Stimulated activated CD8-positive, alpha-beta memory T cell treated with anti-CD3 and anti-CD28 coated beads, Interleukin-4, amount 100 ng/mL, for 24 hours (primary cell): ENCODE measurements around the gene BRD9.
"Not testable (repeated sequence)": the region's sequence is repeated elsewhere in the genome, so short reads cannot be mapped to it uniquely, and the experiment has no call there.

Experiments
- DNase-seq: peaks from one replicate; pipeline ENCODE4 v3.0.0-alpha.2; 2020; ENCODE audit warnings: low read depth

Gene BRD9

GRCh38 chr5:892394-893136, at the start of gene BRD9, which contains the start of gene TRIP13:
Gene BRD9, minus strand, starts transcription at chr5:892801. Its CDS starts 144 bp downstream, at chr5:892657.
Gene TRIP13, plus strand, starts transcription at chr5:892884. Its CDS starts 115 bp downstream, at chr5:892999.
- DNase-seq, result peak; percentile 76

DNA sequence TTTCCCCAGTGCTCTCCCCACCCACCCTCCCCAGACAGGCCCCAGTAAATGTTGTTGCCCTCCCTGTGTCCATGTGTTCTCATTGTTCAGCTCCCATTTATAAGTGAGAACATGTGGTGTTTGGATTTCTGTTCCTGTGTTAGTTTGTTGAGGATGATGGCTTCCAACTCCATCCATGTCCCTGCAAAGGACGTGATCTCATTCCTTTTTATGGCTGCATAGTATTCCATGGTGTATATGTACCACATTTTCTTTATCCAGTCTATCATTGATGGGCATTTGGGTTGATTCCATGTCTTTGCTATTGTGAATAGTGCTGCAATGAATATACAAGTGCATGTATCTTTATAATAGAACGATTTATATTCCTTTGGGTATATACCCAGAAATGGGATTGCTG, 48.1 kb upstream of the BRD9 start:
- DNase-seq, result not testable (repeated sequence)

GRCh38 chr5:939368-939767, 46.8 kb upstream of the BRD9 start:
- no peak for DNase-seq

GRCh38 chr5:937151-937924, 44.7 kb upstream of the BRD9 start:
- DNase-seq, result no peak

- DNase-seq, result no peak
Measured at GRCh38 chr5:936149-937144, 43.8 kb upstream of the BRD9 start.

- no peak for DNase-seq
Measured at GRCh38 chr5:935510-936084, 43.0 kb upstream of the BRD9 start.

GRCh38 chr5:934381-934967, 41.9 kb upstream of the BRD9 start:
- DNase-seq, result not testable (repeated sequence)

- not testable (repeated sequence) for DNase-seq
Measured at GRCh38 chr5:933951-934350, 41.4 kb upstream of the BRD9 start.

- DNase-seq, result no peak
Measured at GRCh38 chr5:933251-933861, 40.8 kb upstream of the BRD9 start.

DNA sequence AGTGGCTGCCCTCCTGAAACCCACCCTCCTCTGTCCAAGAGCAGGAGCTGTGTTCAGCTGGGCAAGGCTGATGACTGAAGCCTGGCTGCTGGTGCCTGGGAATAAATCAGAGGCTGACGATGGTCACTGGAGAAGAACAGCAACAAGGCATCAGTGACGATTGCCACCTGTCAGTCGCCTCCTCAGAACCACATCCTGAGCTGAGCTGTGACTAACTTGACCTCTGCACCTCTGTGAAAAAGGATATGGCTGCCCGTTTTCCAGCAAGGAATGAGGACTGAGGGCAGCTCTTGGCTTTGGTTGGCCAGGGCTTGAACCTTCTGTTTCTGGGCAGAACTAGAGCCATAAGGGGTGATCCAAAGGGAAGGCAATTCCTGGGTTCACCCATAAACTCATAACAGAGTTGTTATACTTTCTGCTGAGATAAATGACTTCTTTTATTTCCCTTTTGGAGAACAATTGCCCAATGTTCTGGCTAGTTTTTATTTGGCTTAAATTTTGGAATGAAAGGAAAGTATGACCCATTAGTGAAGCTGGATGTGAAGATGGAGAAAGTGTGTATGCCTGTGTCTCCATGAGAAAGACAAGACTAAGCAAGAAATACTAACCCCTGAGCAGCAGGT, 40.1 kb upstream of the BRD9 start:
- no peak for DNase-seq

DNA sequence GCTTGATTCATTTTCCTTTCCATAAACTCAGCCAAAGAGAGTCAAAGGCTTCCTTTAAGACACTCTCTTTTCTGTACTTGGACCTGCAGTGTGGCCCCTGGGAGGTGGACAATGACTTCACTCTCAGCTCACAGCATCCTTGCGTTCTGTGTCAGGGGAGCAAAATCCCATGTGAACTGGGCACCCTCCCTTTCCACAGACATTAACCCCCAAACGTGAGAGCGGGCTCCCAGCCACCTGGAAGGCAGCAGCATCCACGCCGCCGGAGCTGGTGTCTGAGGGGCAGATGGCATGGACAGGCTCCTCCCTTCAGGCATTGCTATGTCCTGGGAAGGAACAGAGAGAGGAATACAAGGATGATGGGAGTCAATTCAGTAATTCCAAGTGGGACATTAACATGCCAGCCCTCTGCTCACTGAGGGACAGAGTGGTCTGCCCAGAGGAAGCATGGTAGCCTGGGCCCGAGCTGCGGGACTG, 39.6 kb upstream of the BRD9 start:
- no peak for DNase-seq

DNA sequence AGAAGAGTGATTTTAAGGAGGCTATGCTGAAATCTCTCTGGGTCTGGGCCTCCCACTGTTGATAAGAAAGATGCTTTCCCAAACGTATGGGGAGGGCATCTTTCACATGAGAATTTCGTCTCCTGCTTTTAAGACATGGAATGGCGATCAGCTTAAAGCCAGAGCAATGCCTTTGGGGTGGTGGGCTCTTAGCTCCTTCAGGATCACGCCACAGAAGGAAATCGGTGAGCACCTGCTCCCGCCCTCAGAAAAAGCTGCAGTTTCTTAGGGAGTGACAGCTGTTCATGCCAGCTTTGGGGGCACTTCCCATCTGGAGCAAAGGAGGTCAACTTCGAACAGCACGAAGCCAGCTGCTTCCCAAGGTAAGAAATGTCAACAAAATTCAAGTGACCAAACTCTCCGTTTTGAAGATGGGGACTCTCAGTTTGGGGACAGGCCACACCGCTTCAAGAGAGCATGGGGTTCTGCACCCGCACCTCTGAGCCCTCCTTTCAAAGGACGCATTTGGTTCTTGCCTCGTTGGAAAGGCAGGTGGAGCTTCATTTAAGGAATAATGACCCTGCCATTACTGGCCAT, 39.1 kb upstream of the BRD9 start:
- no peak for DNase-seq

DNA sequence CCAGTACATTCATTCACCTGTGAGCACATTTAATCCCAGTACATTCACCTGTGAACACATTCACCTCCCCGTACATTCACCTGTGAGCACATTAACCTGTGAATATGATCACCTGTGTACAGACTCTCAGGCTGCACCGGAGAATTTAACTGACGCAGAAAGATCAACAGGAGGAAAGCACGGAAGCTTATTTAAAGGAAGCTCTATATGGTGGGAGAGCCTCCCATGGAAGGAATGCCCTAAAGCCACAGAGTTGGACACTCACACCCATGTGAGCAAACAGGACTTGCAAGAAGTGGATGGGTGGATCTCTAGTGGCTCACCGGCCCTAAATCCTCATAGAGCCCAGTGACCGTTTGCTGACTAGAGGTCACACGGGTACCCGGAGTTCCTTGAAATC, 38.3 kb upstream of the BRD9 start:
- no peak for DNase-seq

- no peak for DNase-seq
Measured at GRCh38 chr5:929596-929995, 37.0 kb upstream of the BRD9 start.

DNA sequence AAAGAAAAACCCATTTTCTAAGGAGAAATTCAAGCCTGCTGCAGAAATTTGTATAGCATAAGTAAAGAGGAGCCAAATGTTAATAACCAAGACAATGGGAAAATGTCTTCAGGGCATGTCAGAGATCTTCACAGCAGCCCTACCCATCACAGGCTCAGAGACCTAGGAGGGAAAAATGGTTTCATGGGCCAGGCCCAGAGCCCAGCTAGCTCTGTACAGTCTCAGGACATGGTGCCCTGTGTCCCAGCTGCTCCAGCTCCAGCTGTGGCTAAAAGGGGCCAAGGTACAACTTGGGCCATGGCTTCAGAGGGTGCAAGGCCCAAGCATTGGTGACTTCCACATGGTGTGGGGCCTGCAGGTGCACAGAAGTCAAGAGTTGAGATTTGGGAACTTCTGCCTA, 36.6 kb upstream of the BRD9 start:
- not testable (repeated sequence) for DNase-seq

DNA sequence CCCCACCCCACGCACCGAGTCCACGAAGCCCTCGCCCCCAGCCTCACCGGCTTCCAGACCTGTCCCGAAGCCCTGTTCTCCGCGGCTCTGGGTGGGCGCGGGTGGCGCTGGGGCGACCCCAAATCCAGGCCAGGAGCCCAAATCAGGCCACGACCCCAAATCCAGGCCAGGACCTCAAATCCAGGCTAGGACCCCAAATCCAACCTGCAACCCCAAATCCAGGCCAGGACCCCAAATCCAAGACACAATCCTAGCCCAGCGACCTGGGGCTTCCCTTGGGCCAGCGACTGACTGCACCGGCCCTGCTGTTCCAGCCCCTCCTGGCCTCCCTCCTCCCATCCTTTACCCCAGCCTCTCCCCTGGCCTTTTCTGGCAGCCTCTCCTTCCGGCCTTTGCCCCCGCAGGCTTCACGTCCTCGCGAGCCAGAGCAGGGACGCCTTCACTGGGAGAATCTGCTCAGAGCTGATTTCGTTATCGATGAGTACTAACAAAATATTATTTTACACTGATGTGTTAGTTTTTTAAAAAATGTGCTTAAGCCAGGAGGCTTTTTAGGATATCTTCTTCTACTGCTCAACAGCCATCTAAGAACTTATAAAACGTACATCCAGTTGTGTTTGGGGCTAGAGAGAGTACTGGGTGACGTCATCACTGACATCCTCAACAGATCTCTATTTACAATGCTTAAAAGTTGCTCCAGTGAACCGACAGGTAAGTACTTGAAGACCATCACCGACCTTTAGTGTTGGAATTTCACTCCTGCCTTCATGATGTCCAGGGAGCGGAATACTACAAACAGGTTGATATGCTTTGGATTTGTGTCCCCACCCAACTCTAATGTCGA, 34.8 kb upstream of the BRD9 start:
- no peak for DNase-seq

DNA sequence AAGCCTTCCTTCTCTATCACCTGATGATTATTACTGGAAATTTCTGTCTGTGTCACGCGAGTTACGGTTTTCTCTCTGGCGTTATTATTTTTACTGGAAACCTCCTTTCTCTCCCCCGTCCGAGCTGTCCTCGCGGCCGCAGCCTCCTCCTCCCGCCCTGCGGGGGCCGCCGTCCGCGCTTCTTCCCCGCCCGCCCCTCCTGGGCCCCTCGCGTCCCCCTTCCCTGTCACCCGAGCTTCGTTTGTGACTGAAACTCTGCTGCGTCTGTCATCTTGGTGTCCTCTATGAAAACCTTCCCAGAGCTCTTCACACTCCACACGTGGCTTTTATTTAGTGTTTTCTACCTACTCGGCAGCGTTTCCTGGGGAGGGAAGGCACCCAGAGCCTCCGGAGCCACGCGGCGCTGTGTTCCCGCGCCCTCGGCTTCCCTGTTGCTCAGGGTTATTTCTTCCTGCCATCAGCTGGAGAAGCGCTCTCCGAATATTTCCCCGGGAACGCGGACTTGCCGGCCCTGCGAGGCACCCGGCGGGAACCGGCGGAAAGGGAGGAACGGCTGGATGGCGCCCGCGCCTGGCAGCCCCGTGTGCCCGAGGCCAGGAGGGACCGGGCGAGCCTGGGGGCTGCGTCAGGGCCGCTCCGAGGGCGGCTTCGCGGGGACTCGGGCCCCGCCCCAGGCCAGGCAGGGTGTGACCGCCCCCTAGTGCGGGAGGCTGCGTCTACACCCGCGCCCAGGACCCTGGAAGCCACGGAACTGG, 34.0 kb upstream of the BRD9 start:
- DNase-seq, result peak; percentile 11

DNA sequence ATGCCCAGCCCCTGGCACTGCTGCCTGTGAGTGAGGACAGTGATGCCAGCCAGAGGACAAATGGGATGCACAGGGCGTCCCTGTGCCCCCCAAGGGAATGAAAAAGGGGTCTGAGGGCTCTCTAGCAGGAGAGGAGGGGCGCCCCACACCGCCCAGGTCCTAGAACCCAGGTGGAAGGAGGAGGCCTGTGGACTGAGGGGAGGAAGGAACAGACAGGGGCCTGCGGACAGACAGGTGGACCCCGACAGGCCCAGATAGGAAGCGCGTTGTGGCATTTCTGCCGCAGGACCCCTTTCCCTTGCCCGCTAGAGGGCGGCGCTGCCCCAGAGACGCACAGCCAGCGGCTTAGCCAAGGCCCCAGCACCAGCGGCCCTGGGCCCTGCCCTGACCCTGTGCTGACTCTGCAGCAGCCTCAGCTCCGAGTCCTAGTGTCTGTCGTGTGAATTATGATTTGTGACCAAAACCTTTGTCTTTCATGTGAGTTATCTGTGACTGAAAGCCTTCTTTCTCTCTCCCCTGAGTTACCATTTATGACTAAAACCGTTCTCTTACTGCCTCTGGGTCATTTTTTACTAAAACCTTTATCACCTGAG, 30.8 kb upstream of the BRD9 start:
- peak; percentile 66 for DNase-seq
